ENCODE results near the gene VCAN.
"Not testable (repeated sequence)": the region's sequence is repeated elsewhere in the genome, so short reads cannot be mapped to it uniquely, and the experiment has no call there.

Gene VCAN

DNA sequence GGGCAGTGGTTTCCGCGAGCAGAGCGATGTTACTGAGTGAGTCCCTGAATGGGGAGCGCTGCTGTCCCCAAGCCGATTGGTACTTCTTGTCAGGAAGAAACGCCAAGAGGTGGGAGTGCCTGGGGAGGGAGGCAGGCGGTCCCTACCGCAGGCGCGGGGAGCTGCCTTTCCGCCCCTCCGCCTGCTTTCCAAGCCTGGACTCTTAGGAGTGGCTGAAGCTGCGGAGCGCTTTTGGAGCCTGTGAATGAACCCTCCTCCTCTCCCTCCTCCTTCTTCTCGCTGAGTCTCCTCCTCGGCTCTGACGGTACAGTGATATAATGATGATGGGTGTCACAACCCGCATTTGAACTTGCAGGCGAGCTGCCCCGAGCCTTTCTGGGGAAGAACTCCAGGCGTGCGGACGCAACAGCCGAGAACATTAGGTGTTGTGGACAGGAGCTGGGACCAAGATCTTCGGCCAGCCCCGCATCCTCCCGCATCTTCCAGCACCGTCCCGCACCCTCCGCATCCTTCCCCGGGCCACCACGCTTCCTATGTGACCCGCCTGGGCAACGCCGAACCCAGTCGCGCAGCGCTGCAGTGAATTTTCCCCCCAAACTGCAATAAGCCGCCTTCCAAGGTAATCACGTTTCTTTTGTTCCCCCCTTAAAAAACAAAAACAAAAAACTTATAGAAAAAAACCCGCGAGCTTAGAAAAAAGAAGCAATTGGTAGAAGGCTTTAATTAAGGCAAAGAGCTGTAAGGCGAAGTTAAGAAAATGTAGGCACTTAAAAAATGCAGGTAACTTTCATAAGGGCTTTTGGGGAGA, at the start of gene VCAN:
TSS of gene VCAN (plus strand) at position 340 of the 808 bp plus-strand sequence. CDS start 11,775 bp downstream, outside the sequence.
- no peak for DNase-seq (ENCODE audit: low read depth)

GRCh38 chr5:83422284-83422683, 49.3 kb upstream of the VCAN start:
- DNase-seq (ENCODE audit: low read depth): no peak

DNA sequence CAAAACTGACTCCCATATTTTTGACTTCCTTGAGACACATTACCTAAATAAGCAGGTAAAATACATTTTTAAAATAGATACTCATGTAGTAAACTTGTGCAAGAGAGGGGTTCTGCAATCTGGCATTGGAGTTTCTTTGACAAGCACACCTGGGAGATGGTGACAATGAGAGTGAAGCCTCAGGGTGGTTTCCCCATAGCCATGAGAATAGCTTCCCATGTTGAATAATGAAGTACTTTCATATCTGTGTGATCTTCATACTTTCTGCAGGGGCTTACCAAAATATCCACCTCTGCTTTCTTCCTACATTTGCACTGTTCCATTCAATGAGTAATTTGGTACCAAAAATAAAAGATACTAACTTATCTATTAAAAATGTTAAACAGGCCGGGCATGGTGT, 44.7 kb upstream of the VCAN start:
- DNase-seq (ENCODE audit: low read depth): no peak

DNA sequence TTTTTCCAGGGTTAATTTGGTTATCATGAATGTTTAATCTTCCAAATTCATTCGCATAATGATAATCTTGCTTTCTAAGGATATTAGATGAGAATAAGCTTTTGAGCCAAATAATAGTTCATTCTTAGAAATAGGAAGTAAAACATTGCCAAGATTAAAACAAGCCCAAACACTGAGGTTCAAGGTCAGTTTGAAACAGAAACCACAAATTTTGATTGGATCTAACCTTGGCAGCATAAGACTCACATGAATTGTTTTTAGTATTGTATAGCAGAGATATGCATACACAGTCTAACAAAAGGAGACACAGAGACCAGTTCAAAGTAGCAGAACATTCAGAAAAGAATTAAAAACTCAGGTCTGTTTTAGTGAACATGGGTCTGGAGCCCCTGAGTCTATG, 43.4 kb upstream of the VCAN start:
- DNase-seq (ENCODE audit: low read depth): no peak

DNA sequence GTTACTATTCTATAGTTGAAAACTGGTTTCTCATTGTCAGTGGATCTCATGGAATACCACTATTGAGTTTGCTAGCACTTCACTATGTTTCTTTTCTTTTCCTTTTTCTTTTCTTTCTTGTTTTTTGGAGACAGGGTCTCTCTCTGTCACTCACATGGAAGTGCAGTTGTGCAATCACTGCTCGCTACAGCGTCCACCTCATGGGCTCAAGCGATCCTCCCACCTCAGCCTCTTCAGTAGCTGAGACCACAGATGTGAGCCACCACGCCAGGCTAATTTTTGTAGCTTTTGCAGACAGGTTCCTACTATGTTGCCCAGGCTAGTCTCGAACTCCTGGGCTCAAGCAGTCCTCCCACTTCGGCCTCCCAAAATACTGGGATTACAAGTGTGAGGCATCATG, 42.7 kb upstream of the VCAN start:
- DNase-seq (ENCODE audit: low read depth): no peak

DNA sequence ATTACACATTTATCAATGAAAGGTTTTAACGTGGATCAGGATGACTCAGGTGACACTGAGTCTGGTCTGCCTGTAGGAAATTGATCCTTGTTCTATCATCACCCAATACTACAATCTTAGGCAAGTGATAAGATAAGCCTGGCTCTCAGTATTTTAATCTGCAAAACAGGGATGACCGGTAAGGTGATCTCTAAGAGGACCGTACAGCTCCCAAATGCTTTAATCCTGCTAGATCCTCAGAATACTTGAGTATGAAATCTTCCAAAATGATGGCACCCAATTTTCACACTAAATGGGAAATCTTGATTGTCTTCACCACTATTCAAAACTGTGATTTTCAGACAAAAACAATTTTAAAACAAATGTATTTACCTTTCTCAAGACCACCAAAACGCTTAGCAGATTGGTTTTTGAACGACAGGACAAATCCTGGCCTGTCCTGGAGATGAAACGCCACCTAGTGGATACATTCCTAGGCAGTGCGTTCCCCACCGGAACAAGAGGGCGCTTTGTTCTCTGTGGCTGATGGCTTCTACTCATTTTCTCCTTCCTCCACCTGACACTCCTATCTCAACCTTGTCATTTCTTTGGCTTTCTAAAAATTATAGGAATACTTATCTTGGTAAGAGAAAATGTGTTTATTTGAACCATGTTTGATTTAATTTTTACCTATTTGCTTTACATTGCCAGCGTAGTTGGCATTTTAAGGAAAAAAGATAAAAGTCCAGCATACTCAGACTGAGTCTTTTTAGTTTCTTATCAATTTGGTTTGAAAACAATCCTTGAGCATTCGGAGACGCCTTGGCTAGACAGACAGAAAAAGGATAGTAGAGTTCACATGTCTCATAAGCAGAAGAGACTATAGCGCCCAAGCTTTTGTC, 41.2 kb upstream of the VCAN start:
- DNase-seq (ENCODE audit: low read depth): peak; percentile 14

DNA sequence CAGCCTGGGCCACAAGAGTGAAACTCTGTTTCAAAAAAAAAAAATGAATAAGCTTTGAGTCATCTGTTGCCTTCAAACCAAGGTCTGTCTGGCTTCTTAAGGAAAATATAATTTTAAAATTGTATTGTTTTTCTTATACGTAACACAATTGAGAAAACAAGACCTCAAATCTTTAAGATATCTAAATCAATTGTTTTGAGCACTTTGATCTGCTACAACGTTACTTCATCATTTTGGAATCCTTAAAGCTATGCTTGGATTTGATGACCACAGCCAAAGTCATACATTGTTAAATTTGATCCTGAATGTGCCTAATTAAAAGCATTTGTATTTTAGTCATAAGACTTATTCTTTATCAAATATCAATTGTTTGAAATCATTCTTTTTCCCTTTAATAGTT, 37.7 kb upstream of the VCAN start:
- no peak for DNase-seq (ENCODE audit: low read depth)

- DNase-seq (ENCODE audit: low read depth): no peak
Measured at GRCh38 chr5:83434946-83435345, 36.6 kb upstream of the VCAN start.

GRCh38 chr5:83436276-83436675, 35.3 kb upstream of the VCAN start:
- no peak for DNase-seq (ENCODE audit: low read depth)

DNA sequence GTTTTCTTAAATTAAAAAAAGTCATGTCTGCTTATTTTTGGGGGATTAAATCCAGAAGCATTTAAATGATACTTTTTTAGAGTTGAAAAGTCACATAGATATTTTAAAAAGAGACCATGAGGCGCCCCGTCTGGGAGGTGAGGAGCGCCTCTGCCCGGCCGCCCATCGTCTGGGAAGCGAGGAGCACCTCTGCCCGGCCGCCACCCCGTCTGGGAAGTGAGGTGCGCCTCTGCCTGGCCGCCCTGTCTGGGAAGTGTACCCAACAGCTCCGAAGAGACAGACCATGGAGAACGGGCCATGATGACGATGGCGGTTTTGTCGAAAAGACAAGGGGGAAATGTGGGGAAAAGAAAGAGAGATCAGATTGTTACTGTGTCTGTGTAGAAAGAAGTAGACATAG, 33.8 kb upstream of the VCAN start:
- not testable (repeated sequence) for DNase-seq (ENCODE audit: low read depth)

DNA sequence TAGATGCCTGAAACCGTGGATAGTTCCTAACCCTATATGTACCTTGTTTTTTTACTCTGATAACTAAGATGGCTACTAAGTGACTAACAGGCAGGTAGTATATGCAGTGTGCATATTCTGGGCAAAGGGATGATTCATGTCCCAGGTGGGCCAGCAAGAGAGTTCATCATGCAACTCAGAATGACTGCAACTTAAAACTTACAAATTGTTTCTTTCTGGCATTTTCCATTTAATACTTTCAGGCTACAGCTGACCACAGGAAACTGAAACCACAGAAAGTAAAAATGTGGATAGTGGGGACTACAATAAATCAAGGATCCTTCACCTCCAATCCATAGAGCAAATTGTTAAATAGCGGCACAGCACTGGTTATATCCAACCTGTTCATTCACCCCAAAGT, 30.7 kb upstream of the VCAN start:
- no peak for DNase-seq (ENCODE audit: low read depth)

DNA sequence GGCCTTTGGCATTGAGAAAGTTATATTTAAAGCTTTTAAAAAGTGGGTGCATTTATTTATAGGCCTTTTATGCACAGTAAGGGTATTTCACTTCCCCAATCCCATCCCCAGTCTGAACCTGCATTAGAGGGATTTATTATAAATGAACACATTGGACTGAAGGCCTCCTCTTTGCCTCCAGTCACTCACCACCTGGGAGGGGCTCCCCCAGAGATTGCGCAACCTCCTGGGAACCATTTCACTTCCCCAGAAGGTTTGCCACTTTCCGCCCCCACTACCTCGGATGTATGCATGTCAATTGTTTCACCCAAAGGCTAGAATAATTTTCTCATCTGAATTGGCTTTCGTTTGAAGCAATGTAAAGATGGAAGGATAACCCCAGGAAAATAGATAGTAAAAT, 29.8 kb upstream of the VCAN start:
- no peak for DNase-seq (ENCODE audit: low read depth)

GRCh38 chr5:83443534-83443933, 28.0 kb upstream of the VCAN start:
- no peak for DNase-seq (ENCODE audit: low read depth)

DNA sequence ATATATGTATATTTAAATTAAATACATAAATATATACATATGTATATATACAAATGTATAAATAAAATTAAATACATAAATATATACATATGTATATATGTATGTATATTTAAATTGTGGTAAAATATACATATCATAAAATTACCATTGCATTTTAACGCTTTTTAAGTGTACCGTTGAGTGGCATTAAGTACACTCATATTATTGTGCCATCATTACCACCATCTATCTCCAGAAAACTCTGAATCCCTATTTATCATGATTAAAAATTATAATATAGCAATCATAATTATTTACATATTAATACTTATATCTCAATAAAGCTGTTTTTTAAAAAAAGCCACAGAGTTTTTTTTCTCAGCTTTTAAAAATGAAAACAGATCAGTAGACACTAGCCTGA, 27.1 kb upstream of the VCAN start:
- no peak for DNase-seq (ENCODE audit: low read depth)

DNA sequence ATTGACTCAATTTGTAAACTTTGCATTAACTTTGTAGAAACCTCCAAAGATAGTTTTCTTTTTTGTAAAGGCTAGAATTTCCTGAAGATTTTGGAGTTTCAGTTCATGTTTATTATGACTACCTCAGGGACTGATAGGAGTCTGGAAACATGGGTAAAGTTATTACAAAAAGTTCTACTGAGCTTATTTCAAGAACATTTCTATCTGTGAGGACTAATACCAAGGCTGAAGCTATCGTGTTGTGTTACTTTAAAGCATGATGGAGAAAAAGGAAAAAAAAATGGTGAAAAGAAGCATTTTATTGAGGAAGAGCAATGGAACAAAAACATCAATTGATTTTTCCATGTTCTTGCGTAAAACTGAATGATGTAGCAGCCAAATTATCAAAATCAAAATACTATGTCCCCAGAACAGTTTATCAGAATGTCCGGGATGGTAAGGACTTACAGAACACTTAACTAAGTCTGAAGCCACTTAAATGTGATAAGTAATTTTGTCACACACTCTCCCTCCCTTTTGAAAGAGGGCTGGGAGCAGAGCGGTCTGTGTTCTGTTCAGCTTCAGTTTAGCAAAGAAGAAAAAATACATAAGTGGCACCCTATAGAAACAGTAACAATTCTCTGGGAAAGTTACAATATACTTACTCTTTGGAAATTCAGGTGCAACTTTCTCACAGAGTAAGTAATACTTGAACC, 25.1 kb upstream of the VCAN start:
- no peak for DNase-seq (ENCODE audit: low read depth)

GRCh38 chr5:83447533-83447932, 24.0 kb upstream of the VCAN start:
- DNase-seq (ENCODE audit: low read depth): no peak

DNA sequence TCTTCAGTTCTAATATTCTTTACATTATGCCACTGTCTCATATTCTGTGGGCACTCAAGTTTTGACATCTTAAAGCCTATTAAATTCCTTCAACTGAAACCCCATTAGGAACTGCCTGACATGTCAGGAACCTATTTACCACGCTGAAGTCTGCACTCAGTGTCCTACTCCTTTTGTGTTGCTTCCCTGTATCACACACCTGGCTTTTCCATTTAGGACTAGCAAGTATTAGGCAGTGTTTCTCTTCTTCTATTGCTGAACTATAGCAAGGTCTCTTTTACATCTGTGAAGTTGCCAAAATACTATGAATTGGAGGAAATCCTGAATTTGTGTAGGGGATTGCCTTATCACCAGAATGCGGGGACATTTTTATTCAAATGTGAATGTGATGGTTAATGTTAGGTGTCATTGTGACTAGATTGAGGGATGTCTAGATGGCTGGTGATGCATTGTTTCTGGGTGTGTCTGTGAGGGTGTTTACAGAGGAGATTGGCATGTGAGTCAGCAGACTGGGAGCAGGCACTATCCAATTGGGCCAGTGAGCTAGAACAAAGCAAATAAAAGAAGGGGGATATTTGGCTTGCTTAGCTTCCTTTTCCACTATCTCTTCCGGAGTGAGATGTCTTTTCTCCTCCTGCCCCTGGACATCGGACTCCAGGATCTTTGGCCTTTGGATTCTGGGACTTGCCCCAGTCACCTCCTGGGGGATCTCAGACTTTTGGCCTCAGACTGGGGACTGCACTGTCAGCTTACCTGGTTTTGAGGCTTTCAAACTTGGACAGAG, 21.2 kb upstream of the VCAN start:
- DNase-seq (ENCODE audit: low read depth): no peak

- DNase-seq (ENCODE audit: low read depth): no peak
Measured at GRCh38 chr5:83450967-83451248, 20.6 kb upstream of the VCAN start.

GRCh38 chr5:83451955-83452354, 19.6 kb upstream of the VCAN start:
- no peak for DNase-seq (ENCODE audit: low read depth)

DNA sequence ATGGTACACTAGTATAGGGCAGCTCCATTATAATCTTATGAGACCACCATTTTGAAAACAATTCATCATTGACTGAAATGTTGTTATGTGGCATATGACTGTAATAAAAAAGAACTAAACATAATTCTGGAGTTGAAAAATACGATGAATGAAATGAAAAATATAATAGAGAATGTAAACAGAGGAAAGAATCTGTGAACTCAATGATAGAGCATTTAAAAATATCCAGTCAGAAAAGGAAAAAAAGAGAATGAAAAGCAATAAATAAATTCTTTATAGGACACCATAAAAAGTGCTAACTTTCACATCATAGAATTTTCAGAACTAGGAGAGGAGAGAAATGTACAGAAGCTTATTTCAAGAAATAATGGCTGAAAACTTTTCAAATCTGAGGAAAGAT, 17.6 kb upstream of the VCAN start:
- DNase-seq (ENCODE audit: low read depth): no peak

DNA sequence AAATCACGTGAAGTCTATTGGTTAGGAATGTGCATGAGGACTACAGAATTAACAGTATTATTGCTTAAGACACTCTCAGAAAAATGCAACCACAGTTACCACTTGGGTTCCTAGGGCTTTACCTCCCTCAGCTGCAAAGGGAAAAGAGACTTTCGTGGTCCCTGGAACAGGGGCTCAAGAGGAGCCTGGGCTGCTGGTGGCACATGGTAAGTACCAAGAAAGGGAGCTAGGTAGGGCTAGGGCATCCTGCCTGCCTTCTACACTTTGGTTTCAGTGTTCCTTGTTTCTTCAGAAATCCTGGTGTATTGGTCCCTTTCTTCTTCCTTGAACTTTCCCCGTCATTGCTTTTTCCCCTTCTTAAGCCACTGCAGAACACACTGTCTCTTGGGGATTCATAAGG, 7.3 kb upstream of the VCAN start:
- no peak for DNase-seq (ENCODE audit: low read depth)

DNA sequence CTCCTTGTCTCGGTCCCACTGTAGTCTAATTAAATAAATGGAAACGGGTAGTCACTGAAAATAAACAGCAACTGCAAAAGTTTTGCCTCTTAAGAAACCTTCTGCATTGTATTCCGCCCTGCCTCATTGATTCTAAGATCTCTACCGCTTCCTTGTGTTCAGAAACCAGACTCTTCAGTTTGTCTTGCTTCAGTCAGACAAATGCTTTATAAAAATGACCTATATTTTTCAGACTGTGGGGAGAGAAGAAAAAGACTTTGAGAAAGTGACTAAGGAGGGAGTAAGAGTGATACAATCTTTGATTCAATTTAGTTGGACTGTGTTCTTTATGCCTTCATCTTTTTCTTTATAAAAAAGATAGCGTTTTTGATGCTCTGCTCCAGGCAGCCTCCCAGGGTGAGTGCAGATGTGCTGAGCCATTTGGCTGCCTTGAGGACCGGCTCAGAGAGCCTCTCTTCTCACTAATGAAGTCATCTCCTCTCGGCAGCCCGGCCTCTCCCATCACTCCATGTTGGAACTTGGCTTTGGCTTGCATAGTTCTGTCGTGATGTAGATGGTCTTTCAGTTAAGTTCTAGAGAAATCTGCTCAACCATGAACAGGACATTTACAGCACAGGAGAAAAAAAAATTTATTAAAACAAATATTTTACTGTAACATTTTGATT, 4.0 kb upstream of the VCAN start:
- no peak for DNase-seq (ENCODE audit: low read depth)

All from stimulated activated CD8-positive, alpha-beta memory T cell treated with anti-CD3 and anti-CD28 coated beads, Interleukin-15, amount 100 ng/mL, for 1 hour (primary cell).